GM10248 (cell line): Measurements from ENCODE around the gene SH2B3.
"Not testable (repeated sequence)": the region's sequence is repeated elsewhere in the genome, so short reads cannot be mapped to it uniquely, and the experiment has no call there.

Source experiments
- CTCF ChIA-PET: fragments of 300-600 bp; sonication (Branson Sonifier 250); formaldehyde crosslinking; extraction: SDS; loops from one replicate; lab custom pipeline; 2021; ENCODE audit warnings: antibody characterized with exemption; lab: Yijun Ruan, JAX
- POLR2A ChIA-PET: fragments of 350-650 bp; sonication (Branson Sonifier 250); formaldehyde crosslinking; extraction: SDS; loops from one replicate; lab custom pipeline; 2020; ENCODE audit warnings: antibody characterized with exemption; lab: Yijun Ruan, JAX
- DNase-seq: peaks from one replicate; pipeline ENCODE4 v3.0.0; 2012; ENCODE audit errors: extremely low spot score
- TF ChIP-seq, protein P1 (sequence below): IDR thresholded peaks from 2 replicates; pipeline ENCODE4 v1.5.1; 2012; ENCODE audit warnings: mild to moderate bottlenecking, low read depth; ENCODE audit errors: extremely low read depth, missing control alignments, control extremely low read depth

The SH2B3 gene

DNA sequence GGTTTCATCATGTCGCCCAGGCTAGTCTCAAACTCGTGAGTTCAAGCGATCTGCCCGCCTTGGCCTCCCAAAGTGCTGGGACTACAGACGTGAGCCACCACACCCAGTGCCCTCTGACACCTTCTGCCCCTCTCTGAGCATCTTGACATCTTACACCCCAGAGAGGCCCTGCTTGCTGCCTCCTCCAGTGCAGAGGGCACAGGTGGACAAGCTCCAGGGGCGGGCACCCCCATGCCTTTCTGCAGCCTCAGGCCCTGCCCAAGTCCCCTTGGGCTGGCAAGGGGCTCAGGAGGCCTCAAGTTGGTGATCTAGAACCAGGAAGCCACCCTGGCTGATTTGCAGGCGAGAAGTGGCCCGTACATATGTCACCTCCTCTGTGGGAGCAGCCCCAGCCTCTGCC is 11.2 kb upstream of the SH2B3 start:
- no peak for DNase-seq
- ChIA-PET CTCF (interaction anchor here (0.7 to 25.8 kb wide), 4 partner anchors 9 to 48 kb away, joined by 3 to 1216 read pairs (median 30); no protein-coding TSS in a partner anchor), POLR2A (no interaction called here)
- TF ChIP-seq, protein P1, sequence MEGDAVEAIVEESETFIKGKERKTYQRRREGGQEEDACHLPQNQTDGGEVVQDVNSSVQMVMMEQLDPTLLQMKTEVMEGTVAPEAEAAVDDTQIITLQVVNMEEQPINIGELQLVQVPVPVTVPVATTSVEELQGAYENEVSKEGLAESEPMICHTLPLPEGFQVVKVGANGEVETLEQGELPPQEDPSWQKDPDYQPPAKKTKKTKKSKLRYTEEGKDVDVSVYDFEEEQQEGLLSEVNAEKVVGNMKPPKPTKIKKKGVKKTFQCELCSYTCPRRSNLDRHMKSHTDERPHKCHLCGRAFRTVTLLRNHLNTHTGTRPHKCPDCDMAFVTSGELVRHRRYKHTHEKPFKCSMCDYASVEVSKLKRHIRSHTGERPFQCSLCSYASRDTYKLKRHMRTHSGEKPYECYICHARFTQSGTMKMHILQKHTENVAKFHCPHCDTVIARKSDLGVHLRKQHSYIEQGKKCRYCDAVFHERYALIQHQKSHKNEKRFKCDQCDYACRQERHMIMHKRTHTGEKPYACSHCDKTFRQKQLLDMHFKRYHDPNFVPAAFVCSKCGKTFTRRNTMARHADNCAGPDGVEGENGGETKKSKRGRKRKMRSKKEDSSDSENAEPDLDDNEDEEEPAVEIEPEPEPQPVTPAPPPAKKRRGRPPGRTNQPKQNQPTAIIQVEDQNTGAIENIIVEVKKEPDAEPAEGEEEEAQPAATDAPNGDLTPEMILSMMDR: no peak

DNA sequence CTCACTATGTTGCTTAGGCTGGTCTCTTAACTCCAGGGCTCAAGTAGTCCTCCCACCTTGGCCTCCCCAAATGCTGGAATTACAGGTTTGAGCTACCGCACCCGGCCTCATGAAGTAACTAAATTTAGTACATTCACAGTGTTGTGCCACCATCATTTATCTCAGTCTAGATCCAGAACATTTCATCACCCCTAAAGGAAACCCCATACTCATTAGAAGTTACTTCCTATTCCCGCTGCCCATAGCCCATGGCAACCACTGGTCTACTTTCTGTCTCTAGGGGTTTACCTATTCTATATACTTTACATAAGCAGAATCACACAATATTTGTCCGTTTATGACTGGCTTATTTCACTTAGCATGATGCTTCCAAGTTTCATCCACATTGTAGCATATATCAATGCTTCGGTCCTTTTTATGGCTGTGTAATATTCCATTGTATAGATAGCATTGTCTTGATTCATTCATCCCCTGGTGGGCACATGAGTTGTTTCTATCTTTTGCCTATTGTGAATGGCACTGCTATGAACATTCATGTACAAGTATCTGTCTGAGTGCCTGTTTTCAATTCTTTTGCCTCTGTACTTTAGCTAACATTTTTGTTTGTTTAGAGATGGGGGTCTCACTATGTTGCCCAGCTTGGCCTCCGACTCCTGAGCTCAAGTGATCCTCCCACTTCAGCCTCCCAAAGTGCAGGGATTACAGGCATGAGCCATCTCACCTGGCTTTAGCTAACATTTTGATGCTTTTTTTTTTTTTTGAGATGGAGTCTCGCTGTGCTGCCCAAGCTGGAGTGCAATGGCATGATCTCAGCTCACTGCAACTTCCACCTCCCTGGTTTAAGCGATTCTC is 10.2 kb upstream of the SH2B3 start:
- TF ChIP-seq, protein P1: no peak
- no peak for DNase-seq
- ChIA-PET POLR2A (no interaction called here), CTCF (interaction anchor here (0.8 to 25.8 kb wide), 26 partner anchors 10 to 418 kb away, joined by 3 to 1216 read pairs (median 13); partner anchors contain the start of genes PHETA1 and SH2B3)

DNA sequence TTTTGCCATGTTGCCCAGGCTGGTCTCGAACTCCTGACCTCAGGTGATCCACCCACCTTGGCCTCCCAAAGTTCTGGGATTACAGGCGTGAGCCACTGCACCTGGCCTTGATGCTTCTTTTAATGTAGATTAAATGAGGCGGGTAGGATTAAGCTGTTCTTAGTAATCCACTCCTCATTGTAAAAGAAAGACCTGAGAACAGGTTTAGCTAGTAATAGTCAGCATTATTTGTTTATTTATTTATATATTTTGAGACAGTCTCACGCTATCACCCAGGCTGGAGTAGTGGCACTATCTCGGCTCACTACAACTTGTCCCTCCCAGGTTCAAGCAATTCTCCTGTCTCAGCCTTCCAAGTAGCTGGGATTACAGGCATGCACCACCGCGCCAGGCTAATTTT is 9.5 kb upstream of the SH2B3 start:
- POLR2A ChIA-PET, DNase-seq: not testable (repeated sequence)
- CTCF ChIA-PET: interaction anchor here (0.8 to 25.8 kb wide), 49 partner anchors 9 to 580 kb away, joined by 3 to 1216 read pairs (median 7); partner anchors contain the start of genes PHETA1 and SH2B3

DNA sequence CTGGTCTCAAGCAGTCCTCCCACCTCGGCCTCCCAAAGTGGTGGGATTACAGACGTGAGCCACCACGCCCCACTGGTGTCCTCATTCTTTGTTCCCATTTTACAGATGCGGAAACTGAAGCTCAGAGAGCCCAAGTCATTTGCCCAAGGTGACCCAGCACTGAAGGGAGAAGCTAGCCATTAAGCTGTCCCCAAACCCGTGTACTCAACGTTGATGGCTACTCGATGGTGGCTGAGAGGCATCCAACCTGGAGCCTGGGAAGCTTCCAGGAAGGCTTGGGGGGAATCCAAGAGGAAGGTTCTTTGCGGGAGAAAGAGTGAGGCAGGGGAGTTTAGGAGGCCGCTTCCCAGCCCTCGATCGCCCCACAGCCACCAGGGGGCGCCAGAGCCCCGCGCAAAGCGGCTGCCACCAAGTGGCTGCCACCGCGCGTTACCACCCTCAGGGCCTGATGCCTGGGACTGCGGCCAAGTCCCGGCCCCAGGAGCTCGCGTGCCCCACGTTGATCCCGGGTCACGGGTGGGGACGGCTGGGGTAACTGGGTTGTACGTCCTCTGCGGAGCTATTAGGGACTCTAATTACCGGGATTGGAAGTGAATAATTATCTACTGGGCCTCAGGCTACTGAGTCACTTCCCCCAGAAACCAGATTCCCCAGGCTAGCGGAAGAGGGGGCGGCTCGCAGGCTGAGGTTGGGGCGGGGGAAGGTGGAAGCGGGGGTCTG is 8.8 kb upstream of the SH2B3 start:
- ChIA-PET CTCF (interaction anchor here (0.6 to 25.8 kb wide), 66 partner anchors 8 to 581 kb away, joined by 3 to 1216 read pairs (median 5); partner anchors contain the start of genes ACAD10, BRAP, PHETA1 and SH2B3), POLR2A (no interaction called here)
- TF ChIP-seq, protein P1: peak; percentile 99
- DNase-seq: peak; percentile 87

DNA sequence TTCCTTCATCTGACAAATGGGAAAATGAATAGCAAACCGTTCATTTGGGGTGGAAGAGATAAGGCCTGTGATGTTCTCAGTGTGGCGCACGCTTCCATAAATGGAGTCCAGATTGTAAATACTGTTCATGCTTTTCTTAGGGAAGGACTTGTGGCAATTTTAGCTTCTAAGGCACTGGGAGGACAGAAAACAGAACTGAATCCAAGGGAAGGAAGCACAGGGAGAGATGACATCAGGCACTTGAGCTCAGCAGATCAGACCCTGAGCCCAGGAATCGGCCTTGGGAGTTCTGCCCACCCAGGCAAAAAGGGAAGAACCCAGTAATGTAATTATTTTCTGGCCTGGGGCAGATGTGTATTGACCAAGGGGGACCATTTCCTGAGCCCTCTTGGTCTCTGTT is 7.2 kb upstream of the SH2B3 start:
- ChIA-PET CTCF (interaction anchor here (0.8 to 25.8 kb wide), 7 partner anchors 10 to 414 kb away, joined by 3 to 1216 read pairs (median 6); partner anchors contain the start of genes ACAD10 and BRAP), POLR2A (no interaction called here)
- no peak for DNase-seq
- TF ChIP-seq, protein P1: no peak

DNA sequence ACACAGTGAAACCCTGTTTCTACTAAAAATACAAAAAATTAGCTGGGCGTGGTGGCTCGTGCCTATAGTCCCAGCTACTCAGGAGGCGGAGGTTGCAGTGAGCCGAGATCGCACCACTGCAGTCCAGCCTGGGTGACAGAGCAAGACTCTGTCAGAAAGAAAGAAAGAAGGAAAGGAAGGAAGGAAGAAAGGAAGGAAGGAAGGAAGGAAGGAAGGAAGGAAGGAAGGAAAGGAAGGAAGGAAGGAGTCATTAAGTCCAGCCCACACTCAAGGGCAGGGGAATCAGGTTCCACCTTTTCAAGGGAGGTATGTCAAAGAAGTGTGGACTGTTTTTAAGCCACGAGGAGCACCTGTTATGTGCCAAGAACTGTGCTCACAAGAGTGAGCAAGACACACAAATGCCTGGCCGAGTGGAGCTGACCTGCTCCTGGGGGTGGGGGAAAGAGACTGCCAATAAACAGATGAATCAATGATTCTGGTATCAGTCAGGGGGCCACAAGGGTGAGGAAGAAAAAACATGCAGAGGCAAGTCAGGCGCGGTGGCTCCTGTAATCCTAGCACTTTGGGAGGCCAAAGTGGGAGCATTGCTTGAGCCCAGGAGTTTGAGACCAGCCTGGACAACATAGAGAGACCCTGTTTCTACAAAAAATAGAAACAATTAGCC is 5.8 kb upstream of the SH2B3 start:
- DNase-seq, POLR2A ChIA-PET: not testable (repeated sequence)
- CTCF ChIA-PET: interaction anchor here (2.0 to 25.8 kb wide), 2 partner anchors 43 to 413 kb away, joined by 6 to 1216 read pairs; no protein-coding TSS in a partner anchor

DNA sequence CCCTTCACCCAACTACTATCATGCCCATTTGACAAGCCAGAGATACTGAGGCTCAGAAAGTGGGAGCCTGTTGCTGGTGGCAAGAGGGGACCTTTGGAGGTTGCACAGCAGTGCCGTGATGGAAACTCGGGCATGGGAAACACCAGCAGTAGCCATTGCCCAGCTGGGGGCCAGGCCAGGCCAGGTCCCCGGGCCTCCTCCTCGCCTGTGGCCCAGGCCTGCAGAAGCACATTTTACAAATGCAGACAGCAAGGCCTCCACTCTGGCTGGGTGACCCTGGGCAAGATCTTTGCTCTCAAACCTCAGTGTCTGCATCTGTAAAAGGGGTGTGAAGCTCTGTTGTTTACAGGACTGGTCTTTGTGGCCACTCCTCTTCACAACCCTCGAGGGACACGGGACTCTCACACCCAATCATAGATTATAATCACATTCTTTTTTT is 4.5 kb upstream of the SH2B3 start:
- DNase-seq: no peak
- ChIA-PET POLR2A (no interaction called here), CTCF (interaction anchor here (25.8 kb wide), 1 partner anchor 41 kb away, joined by 1216 read pairs; no protein-coding TSS in a partner anchor)
- TF ChIP-seq, protein P1: no peak

DNA sequence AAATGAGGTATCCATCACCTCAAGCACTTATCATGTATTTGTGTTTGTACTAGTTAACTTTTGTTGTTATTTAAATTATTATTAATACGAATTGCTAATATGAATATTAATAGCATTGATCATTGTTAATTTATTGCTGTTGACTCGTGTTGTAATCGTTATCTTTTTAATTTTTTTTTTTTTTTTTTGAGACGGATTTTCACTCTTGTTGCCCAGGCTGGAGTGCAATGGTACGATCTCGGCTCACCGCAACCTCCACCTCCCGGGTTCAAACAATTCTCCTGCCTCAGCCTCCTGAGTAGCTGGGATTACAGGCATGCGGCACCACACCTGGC is 3.3 kb upstream of the SH2B3 start:
- POLR2A ChIA-PET, DNase-seq: not testable (repeated sequence)
- CTCF ChIA-PET: interaction anchor here (3.8 to 25.8 kb wide), 2 partner anchors 10 to 40 kb away, joined by 12 to 1216 read pairs; no protein-coding TSS in a partner anchor
